Measurements from ENCODE around the gene CHIC2.

CHIC2 gene

DNA sequence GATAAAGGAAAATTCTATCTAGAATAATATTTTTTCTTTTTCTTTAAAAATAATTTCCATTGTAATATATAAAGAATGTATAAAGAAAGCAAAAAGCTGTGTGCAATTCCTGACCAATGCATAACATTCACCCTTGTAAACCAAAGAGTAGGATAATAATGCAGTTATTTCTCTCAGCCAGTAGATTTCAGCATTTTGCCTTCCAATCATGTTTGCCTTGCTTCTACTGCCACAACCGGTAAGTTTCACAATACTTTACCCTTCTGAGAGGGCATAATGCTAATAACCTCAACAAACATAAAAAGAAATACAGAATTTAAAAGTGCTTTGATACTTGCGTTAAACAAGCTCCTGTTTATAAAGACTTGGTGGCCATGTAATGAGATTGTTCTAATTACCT lies 59.9 kb downstream of the CHIC2 start:
- Histone ChIP-seq H2AFZ (ENCODE audit: low read depth, low read length) (no peak overlapping the region), H3K79me2 (ENCODE audit: low read length) (no peaks in the 10 kb centered on the region), H3K27ac (ENCODE audit: low read length) (no peak overlapping the region), H3K4me1 (ENCODE audit: low read length) (no peaks in the 10 kb centered on the region), H4K20me1 (ENCODE audit: insufficient read depth, low read length) (no peaks in the 10 kb centered on the region), H3K9me3 (ENCODE audit: insufficient read depth, low read length) (no peaks in the 10 kb centered on the region), H3K4me3 (ENCODE audit: low read length) (no peak overlapping the region), H3K27me3 (ENCODE audit: low read depth, low read length) (no peaks in the 10 kb centered on the region), H3K9ac (ENCODE audit: low read length) (no peak overlapping the region), H3K36me3 (replicated peaks; ENCODE audit: low read depth, low read length) (peaks cover 12% of the 10 kb centered on the region), H3K4me2 (ENCODE audit: low read length) (no peak overlapping the region)
- no peak for TF ChIP-seq EZH2phosphoT487 (IDR thresholded peaks at IDR 0.05; ENCODE audit: low read depth)
- TF ChIP-seq, protein P1, sequence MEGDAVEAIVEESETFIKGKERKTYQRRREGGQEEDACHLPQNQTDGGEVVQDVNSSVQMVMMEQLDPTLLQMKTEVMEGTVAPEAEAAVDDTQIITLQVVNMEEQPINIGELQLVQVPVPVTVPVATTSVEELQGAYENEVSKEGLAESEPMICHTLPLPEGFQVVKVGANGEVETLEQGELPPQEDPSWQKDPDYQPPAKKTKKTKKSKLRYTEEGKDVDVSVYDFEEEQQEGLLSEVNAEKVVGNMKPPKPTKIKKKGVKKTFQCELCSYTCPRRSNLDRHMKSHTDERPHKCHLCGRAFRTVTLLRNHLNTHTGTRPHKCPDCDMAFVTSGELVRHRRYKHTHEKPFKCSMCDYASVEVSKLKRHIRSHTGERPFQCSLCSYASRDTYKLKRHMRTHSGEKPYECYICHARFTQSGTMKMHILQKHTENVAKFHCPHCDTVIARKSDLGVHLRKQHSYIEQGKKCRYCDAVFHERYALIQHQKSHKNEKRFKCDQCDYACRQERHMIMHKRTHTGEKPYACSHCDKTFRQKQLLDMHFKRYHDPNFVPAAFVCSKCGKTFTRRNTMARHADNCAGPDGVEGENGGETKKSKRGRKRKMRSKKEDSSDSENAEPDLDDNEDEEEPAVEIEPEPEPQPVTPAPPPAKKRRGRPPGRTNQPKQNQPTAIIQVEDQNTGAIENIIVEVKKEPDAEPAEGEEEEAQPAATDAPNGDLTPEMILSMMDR (IDR thresholded peaks at IDR 0.05; ENCODE audit: low read depth, low read length), result no peak

DNA sequence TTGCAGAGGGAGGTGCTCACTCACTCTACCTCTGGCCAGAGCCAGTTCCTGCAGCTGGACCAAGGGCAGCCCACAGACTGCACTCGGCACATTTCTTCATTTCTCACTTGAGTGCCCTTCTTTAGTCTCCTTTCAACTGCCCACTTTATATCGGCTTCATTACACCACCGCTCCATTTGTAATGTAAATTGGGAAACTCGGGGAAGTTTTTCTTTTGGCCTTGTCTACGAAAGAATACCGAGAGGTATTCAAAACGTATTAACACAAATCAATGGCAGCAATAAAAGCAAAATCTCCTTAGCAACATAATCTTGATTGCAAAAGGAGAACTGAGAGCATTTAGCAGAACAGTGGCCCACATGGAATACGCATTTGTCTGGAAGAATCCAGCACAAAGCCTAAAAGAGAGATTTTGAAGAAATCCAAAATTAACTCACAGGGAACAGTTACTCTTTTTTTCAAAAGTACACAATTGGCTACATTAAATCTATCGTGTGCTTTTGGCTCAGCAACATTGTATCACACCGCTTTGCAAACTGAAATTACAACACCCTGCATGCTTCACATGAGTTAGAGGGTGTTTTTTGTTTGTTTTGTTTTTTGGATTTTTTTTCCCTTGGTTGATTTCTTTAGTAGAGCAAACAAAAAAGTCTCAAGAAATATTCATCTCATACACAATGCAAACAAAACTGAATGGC lies 62.6 kb downstream of the CHIC2 start:
- Histone ChIP-seq H3K9me3 (ENCODE audit: insufficient read depth, low read length) (no peaks in the 10 kb centered on the region), H3K9ac (ENCODE audit: low read length) (no peak overlapping the region), H2AFZ (ENCODE audit: low read depth, low read length) (no peak overlapping the region), H3K79me2 (ENCODE audit: low read length) (no peaks in the 10 kb centered on the region), H3K27ac (ENCODE audit: low read length) (no peak overlapping the region), H3K4me2 (ENCODE audit: low read length) (no peak overlapping the region), H3K27me3 (ENCODE audit: low read depth, low read length) (no peaks in the 10 kb centered on the region), H3K36me3 (replicated peaks; ENCODE audit: low read depth, low read length) (peaks cover 12% of the 10 kb centered on the region), H3K4me1 (ENCODE audit: low read length) (no peaks in the 10 kb centered on the region), H3K4me3 (ENCODE audit: low read length) (no peak overlapping the region), H4K20me1 (ENCODE audit: insufficient read depth, low read length) (no peaks in the 10 kb centered on the region)
- TF ChIP-seq, protein P1 (IDR thresholded peaks at IDR 0.05; ENCODE audit: low read depth, low read length), result no peak
- TF ChIP-seq EZH2phosphoT487 (IDR thresholded peaks at IDR 0.05; ENCODE audit: low read depth), result no peak

DNA sequence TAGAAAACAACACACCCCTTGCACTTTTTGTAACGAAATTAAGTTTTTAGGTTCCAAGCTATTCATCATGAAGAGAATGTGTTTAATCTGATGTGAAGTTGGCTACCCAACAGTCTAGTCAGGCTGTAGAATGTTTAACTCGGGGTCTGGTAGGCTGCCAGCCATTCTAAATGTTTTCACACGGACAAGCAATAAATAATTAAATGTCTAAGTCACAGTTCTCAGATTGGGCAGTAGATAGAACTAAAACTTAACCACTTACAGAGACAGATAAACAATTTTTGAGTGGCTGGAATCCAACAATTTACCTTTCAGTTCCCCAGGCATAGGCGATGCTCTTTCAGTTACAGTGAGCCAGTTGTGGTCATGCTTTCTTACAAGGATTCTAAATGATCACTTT lies 66.5 kb downstream of the CHIC2 start:
- H3K27ac ChIP-seq (ENCODE audit: low read length), result no peak overlapping the region
- H3K36me3 ChIP-seq (replicated peaks; ENCODE audit: low read depth, low read length), result peaks cover 12% of the 10 kb centered on the region
- peaks cover 6% of the 10 kb centered on the region for H3K4me1 ChIP-seq (ENCODE audit: low read length)

DNA sequence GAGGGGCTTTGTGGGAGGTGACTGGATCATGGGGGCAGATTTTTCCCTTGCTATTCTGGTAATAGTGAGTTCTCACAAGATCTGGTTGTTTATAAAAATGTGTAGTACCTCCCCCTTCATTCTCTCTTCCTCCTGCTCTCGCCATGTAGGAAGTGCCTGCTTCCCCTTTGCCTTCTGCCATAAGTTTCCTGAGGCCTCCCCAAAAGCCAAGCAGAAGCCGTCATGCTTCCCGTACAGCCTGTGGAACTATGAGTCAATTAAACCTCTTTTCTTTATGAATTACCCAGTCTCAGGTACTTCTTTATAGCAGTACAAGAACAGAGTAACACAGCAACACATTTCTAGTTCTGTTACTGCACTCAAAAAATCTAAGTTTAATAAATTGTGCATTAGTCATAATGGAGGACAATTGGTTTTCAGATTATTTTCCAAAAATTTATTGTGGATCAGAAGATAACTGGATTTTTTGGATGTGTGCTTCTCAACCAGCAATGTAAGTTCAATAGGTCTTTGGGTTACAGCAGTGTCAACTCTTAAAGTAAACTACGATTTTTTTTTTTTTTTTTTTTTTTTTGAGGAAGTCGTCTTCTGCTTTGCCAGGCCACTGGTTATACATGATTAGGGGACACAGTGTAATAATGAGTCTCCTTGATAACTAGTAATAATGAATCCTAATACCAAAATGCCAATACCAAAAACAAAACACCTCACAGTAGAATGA lies 69.9 kb downstream of the CHIC2 start:
- H3K27ac ChIP-seq (ENCODE audit: low read length), result no peak overlapping the region

More for the DNA sequence above, 66.5 kb downstream of the CHIC2 start:
- H3K79me2 ChIP-seq (ENCODE audit: low read length), result no peaks in the 10 kb centered on the region
- no peak overlapping the region for H3K4me3 ChIP-seq (ENCODE audit: low read length)
- H3K9me3 ChIP-seq (ENCODE audit: insufficient read depth, low read length), result no peaks in the 10 kb centered on the region
- no peak overlapping the region for H3K9ac ChIP-seq (ENCODE audit: low read length)
- H3K27me3 ChIP-seq (ENCODE audit: low read depth, low read length), result no peaks in the 10 kb centered on the region
- TF ChIP-seq EZH2phosphoT487 (IDR thresholded peaks at IDR 0.05; ENCODE audit: low read depth), result no peak
- TF ChIP-seq, protein P1 (IDR thresholded peaks at IDR 0.05; ENCODE audit: low read depth, low read length), result no peak
- no peak overlapping the region for H2AFZ ChIP-seq (ENCODE audit: low read depth, low read length)
- no peak overlapping the region for H3K4me2 ChIP-seq (ENCODE audit: low read length)
- H4K20me1 ChIP-seq (ENCODE audit: insufficient read depth, low read length), result no peaks in the 10 kb centered on the region; the same call in 1 of the 2 replicates

More for the DNA sequence above, 69.9 kb downstream of the CHIC2 start:
- Histone ChIP-seq H3K36me3 (replicated peaks; ENCODE audit: low read depth, low read length) (peaks cover 3% of the 10 kb centered on the region), H3K79me2 (ENCODE audit: low read length) (no peaks in the 10 kb centered on the region), H3K4me1 (ENCODE audit: low read length) (peaks cover 6% of the 10 kb centered on the region), H4K20me1 (ENCODE audit: insufficient read depth, low read length) (no peaks in the 10 kb centered on the region; the same call in 1 of the 2 replicates), H3K9ac (ENCODE audit: low read length) (no peak overlapping the region), H3K27me3 (ENCODE audit: low read depth, low read length) (no peaks in the 10 kb centered on the region), H2AFZ (ENCODE audit: low read depth, low read length) (no peak overlapping the region), H3K4me3 (ENCODE audit: low read length) (no peak overlapping the region), H3K4me2 (ENCODE audit: low read length) (no peak overlapping the region), H3K9me3 (ENCODE audit: insufficient read depth, low read length) (no peaks in the 10 kb centered on the region)
- TF ChIP-seq, protein P1 (IDR thresholded peaks at IDR 0.05; ENCODE audit: low read depth, low read length), result no peak
- no peak for TF ChIP-seq EZH2phosphoT487 (IDR thresholded peaks at IDR 0.05; ENCODE audit: low read depth)
